ENCODE results near the gene ENTHD1. TPM values are rescaled to one million over a fixed set of nuclear protein-coding genes. Genes with fewer than 3 reads are reported as not detected.

Gene ENTHD1
- total RNA-seq, 1 donor from 2014 or later: not detected

GRCh38 chr22:39935116-39935515 lies 41.6 kb upstream of the ENTHD1 start:
- TF ChIP-seq CTCF (IDR thresholded peaks at IDR 0.05): no peak
- H3K9me3 Mint-ChIP-seq (ENCODE audit: low read depth): no peaks in the 10 kb centered on the region
- peaks cover 40% of the 10 kb centered on the region for H3K27me3 Mint-ChIP-seq (ENCODE audit: low read depth)
- H3K4me3 Mint-ChIP-seq (ENCODE audit: unreplicated experiment): no peak overlapping the region
- H3K36me3 Mint-ChIP-seq (ENCODE audit: low read depth): no peaks in the 10 kb centered on the region
- DNase-seq (ENCODE audit: low spot score): no peak
- H3K27ac Mint-ChIP-seq (ENCODE audit: unreplicated experiment): no peak overlapping the region
- H3K4me1 Mint-ChIP-seq (ENCODE audit: low read depth): no peaks in the 10 kb centered on the region

GRCh38 chr22:39933741-39934140 lies 40.2 kb upstream of the ENTHD1 start:
- Mint-ChIP-seq H3K36me3 (ENCODE audit: low read depth) (no peaks in the 10 kb centered on the region), H3K9me3 (ENCODE audit: low read depth) (no peaks in the 10 kb centered on the region), H3K4me3 (ENCODE audit: unreplicated experiment) (no peak overlapping the region), H3K27ac (ENCODE audit: unreplicated experiment) (no peak overlapping the region), H3K4me1 (ENCODE audit: low read depth) (no peaks in the 10 kb centered on the region), H3K27me3 (ENCODE audit: low read depth) (peaks cover 40% of the 10 kb centered on the region)
- TF ChIP-seq CTCF (IDR thresholded peaks at IDR 0.05): no peak
- DNase-seq (ENCODE audit: low spot score): no peak

GRCh38 chr22:39932918-39933649 lies 39.5 kb upstream of the ENTHD1 start:
- peak; percentile 62 for TF ChIP-seq CTCF (IDR thresholded peaks at IDR 0.05)
- Mint-ChIP-seq H3K4me3 (ENCODE audit: unreplicated experiment) (no peak overlapping the region), H3K27me3 (ENCODE audit: low read depth) (peaks cover 41% of the 10 kb centered on the region), H3K36me3 (ENCODE audit: low read depth) (no peaks in the 10 kb centered on the region), H3K9me3 (ENCODE audit: low read depth) (no peaks in the 10 kb centered on the region), H3K27ac (ENCODE audit: unreplicated experiment) (no peak overlapping the region), H3K4me1 (ENCODE audit: low read depth) (no peaks in the 10 kb centered on the region)
- DNase-seq (ENCODE audit: low spot score): no peak

- TF ChIP-seq CTCF (IDR thresholded peaks at IDR 0.05): no peak
- peaks cover 46% of the 10 kb centered on the region for H3K27me3 Mint-ChIP-seq (ENCODE audit: low read depth)
- no peaks in the 10 kb centered on the region for H3K4me1 Mint-ChIP-seq (ENCODE audit: low read depth)
- H3K4me3 Mint-ChIP-seq (ENCODE audit: unreplicated experiment): no peak overlapping the region
- H3K9me3 Mint-ChIP-seq (ENCODE audit: low read depth): no peaks in the 10 kb centered on the region
- H3K36me3 Mint-ChIP-seq (ENCODE audit: low read depth): no peaks in the 10 kb centered on the region
- H3K27ac Mint-ChIP-seq (ENCODE audit: unreplicated experiment): no peak overlapping the region
- no peak for DNase-seq (ENCODE audit: low spot score)
Measured at GRCh38 chr22:39932166-39932565, 38.6 kb upstream of the ENTHD1 start.

- H3K4me1 Mint-ChIP-seq (ENCODE audit: low read depth): no peaks in the 10 kb centered on the region
- peaks cover 42% of the 10 kb centered on the region for H3K27me3 Mint-ChIP-seq (ENCODE audit: low read depth)
- H3K27ac Mint-ChIP-seq (ENCODE audit: unreplicated experiment): no peak overlapping the region
- H3K4me3 Mint-ChIP-seq (ENCODE audit: unreplicated experiment): no peak overlapping the region
- no peaks in the 10 kb centered on the region for H3K9me3 Mint-ChIP-seq (ENCODE audit: low read depth)
- no peaks in the 10 kb centered on the region for H3K36me3 Mint-ChIP-seq (ENCODE audit: low read depth)
- TF ChIP-seq CTCF (IDR thresholded peaks at IDR 0.05): no peak
- DNase-seq (ENCODE audit: low spot score): no peak
Measured at GRCh38 chr22:39931251-39931650, 37.7 kb upstream of the ENTHD1 start.
